ENCODE measurements around the gene ZNF107.
"Not testable (repeated sequence)": the region's sequence is repeated elsewhere in the genome, so short reads cannot be mapped to it uniquely, and the experiment has no call there.

ZNF107 gene

DNA sequence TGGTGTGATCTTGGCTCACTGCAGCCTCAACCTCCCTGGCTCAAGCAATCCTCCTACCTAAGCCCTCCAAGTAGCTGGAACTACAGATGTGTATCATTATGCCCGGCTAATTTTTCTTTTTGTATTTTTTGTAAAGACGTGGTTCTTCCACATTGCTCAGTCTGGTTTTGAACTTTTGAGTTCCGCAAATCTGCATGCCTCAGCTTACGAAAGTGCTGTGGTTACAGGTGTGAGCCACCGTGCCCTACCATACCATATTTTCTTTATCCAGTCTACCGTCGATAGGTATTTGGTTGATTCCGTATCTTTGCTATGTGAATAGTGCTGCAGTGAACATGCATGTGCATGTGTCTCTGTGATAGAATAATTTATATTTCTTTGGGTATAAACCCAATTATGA is 6.5 kb downstream of the ZNF107 start:
- H3K9me3 ChIP-seq (ENCODE audit: control insufficient read depth, low read length) = no peaks in the 10 kb centered on the region
- 95 to 98% methylated on average over 8 of the region's 8 CpGs for WGBS, 2 experiments
- H3K4me3 ChIP-seq (ENCODE audit: insufficient read depth, low read depth, low read length) = no peak overlapping the region
- no peaks in the 10 kb centered on the region for H3K27me3 ChIP-seq (ENCODE audit: control insufficient read depth, insufficient read depth, low read length, poor library complexity, severe bottlenecking)
- no peaks in the 10 kb centered on the region for H3K4me1 ChIP-seq (ENCODE audit: control insufficient read depth, insufficient read depth, low read length)
- no peak overlapping the region for H3K27ac ChIP-seq (ENCODE audit: insufficient read depth, low read depth, low read length, poor library complexity, severe bottlenecking)
- peaks cover 7% of the 10 kb centered on the region for H3K36me3 ChIP-seq (ENCODE audit: control insufficient read depth, insufficient read depth, low read length)

DNA sequence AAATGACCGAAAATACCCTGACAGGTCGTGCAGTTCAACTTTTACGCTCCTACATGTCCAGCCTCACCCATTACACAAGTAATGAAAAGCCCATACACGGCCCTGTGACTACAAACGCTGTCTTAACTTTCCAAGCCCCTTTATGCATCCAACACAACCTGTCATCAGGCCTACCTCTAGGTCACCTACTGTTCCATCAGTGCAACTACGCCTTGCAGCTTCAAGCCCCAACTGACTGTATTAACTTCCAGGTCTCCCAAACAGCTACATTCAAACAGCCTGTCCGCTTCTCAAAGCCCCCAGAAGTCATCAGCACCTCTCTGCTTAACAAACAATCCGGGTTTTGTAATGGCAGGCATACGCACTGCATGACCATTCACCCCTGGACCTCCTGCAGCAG is 19.2 kb downstream of the ZNF107 start:
- 91 to 93% methylated on average over 9 of the region's 9 CpGs for WGBS, 2 experiments
- H3K9me3 ChIP-seq (ENCODE audit: control insufficient read depth, low read length) = no peaks in the 10 kb centered on the region
- H3K27me3 ChIP-seq (ENCODE audit: control insufficient read depth, insufficient read depth, low read length, poor library complexity, severe bottlenecking) = no peaks in the 10 kb centered on the region

DNA sequence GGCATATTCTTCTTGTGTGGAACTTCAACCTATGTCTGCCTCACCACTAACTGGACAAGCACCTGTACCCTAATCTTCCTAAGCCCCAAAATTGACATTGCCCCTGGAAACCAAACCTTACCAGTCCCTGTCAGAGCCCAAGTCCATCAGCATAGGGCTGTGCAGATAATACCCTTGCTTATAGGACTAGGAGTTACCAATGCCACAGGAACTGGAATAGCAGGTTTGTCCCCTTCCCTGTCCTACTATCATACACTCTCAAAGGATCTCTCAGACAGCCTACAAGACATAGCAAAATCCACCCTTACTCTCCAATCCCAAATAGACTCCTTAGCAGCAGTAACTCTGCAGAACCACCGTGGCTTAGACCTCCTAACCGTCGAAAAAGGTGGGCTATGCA is 19.8 kb downstream of the ZNF107 start:
- Histone ChIP-seq H3K4me1 (ENCODE audit: control insufficient read depth, insufficient read depth, low read length) (no peaks in the 10 kb centered on the region), H3K27me3 (ENCODE audit: control insufficient read depth, insufficient read depth, low read length, poor library complexity, severe bottlenecking) (no peaks in the 10 kb centered on the region), H3K4me3 (ENCODE audit: insufficient read depth, low read depth, low read length) (no peak overlapping the region), H3K9me3 (ENCODE audit: control insufficient read depth, low read length) (no peaks in the 10 kb centered on the region), H3K27ac (ENCODE audit: insufficient read depth, low read depth, low read length, poor library complexity, severe bottlenecking) (no peak overlapping the region), H3K36me3 (ENCODE audit: control insufficient read depth, insufficient read depth, low read length) (peaks cover 29% of the 10 kb centered on the region)
- WGBS, 2 experiments = 61 to 62% methylated on average over 3 of the region's 3 CpGs

More for the DNA sequence above, 19.2 kb downstream of the ZNF107 start:
- Histone ChIP-seq H3K4me1 (ENCODE audit: control insufficient read depth, insufficient read depth, low read length) (no peaks in the 10 kb centered on the region), H3K36me3 (ENCODE audit: control insufficient read depth, insufficient read depth, low read length) (peaks cover 27% of the 10 kb centered on the region), H3K27ac (ENCODE audit: insufficient read depth, low read depth, low read length, poor library complexity, severe bottlenecking) (no peak overlapping the region), H3K4me3 (ENCODE audit: insufficient read depth, low read depth, low read length) (no peak overlapping the region)

DNA sequence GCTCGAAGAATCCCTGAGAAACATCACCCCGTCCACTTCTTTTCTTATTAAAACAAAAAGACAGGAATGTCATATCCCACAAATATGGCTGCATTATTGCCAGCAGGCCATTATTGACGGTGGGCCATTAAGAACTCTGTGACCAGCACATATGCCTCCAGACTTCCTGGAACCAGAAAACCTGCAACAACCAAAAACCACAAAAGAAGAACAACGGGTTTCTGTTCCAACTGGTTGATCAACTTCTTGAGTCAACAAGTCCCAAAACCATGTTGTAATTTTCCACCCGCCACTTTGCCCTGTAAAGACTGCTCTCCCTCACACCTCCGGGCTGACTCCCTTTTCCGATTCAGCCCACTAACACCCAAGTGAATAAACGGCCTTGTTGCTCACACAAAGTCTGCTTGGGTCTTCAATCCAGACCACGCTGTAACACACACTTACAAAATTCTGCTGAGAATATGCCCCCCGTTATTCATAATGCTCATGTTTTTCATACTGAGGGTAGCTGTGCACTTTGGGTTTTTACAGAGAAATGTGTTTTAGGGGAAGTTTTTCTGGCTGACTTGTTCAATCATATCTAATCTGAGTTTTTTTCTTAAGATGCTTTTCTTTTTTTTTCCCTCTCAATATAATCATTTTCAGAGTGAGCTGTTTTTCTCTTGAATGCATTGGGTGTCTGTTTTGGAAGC is 20.7 kb downstream of the ZNF107 start:
- WGBS, 2 experiments = 93 to 95% methylated on average over 10 of the region's 10 CpGs
- Histone ChIP-seq H3K27ac (ENCODE audit: insufficient read depth, low read depth, low read length, poor library complexity, severe bottlenecking) (no peak overlapping the region), H3K36me3 (ENCODE audit: control insufficient read depth, insufficient read depth, low read length) (peaks cover 31% of the 10 kb centered on the region), H3K4me1 (ENCODE audit: control insufficient read depth, insufficient read depth, low read length) (no peaks in the 10 kb centered on the region), H3K4me3 (ENCODE audit: insufficient read depth, low read depth, low read length) (no peak overlapping the region), H3K27me3 (ENCODE audit: control insufficient read depth, insufficient read depth, low read length, poor library complexity, severe bottlenecking) (no peaks in the 10 kb centered on the region), H3K9me3 (ENCODE audit: control insufficient read depth, low read length) (no peaks in the 10 kb centered on the region)

DNA sequence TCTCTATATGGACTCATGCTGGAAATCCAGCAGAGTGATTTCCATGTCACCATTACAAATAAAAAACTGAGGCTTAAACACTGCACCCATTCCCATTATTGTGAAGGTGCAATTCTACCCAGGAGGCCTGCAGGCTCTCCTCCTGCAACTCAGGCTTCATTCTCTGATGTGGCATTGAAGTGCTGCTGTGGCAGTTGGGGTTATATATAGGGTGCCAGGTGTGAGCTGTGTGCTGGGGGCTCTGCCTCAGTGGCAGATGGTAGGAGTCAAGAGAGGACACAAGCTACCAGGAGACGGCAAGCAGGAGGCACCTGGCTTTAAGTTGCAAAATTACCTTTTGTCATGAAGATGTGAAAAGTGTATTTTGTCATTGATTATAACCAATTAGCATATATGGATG is 21.3 kb downstream of the ZNF107 start:
- Histone ChIP-seq H3K36me3 (ENCODE audit: control insufficient read depth, insufficient read depth, low read length) (peaks cover 37% of the 10 kb centered on the region), H3K9me3 (ENCODE audit: control insufficient read depth, low read length) (no peaks in the 10 kb centered on the region)
- 92 to 100% methylated on average over 1 of the region's 1 CpG for WGBS, 2 experiments

DNA sequence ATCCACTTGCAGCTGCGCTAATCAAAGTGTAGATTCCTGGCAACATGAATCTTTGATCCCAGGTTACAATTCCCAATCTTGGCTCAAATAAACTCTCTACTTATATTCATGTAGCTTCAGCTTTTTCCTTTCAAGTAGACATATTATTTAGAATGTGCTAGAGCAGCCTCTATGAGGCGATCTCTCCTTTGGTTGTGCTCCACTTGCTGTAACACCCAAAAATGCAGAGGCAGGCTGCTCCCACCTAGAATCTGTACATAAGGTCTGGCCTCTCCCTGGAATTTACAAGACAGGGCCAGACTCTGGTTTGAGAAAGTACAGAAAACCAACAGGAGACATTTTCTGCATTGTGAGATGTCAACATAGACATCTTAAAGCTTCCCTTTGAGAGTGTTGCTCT is 23.1 kb downstream of the ZNF107 start:
- H3K27ac ChIP-seq (ENCODE audit: insufficient read depth, low read depth, low read length, poor library complexity, severe bottlenecking) = no peak overlapping the region

More for the DNA sequence above, 21.3 kb downstream of the ZNF107 start:
- no peaks in the 10 kb centered on the region for H3K4me1 ChIP-seq (ENCODE audit: control insufficient read depth, insufficient read depth, low read length)
- H3K27ac ChIP-seq (ENCODE audit: insufficient read depth, low read depth, low read length, poor library complexity, severe bottlenecking) = no peak overlapping the region
- H3K27me3 ChIP-seq (ENCODE audit: control insufficient read depth, insufficient read depth, low read length, poor library complexity, severe bottlenecking) = no peaks in the 10 kb centered on the region
- H3K4me3 ChIP-seq (ENCODE audit: insufficient read depth, low read depth, low read length) = no peak overlapping the region

DNA sequence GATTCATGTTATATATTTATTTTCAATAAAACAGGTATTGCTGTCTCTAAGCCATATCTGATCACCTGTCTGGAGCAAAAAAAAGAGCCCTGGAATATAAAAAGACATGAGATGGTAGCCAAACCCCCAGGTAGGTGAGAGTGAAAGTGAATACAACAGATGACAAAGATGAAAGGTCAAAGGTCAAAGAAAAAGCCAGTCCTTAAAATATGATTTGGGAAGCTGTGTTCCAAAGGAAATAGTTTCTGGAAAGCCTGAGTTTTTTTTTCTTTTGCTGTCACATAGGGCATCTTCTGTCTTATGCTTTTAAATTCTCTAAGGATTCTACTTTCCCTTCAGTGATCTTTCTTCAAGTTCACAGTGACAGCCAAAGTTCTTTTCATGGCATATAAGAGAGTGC is 25.9 kb downstream of the ZNF107 start:
- Histone ChIP-seq H3K27me3 (ENCODE audit: control insufficient read depth, insufficient read depth, low read length, poor library complexity, severe bottlenecking) (no peaks in the 10 kb centered on the region), H3K27ac (ENCODE audit: insufficient read depth, low read depth, low read length, poor library complexity, severe bottlenecking) (no peak overlapping the region), H3K4me3 (ENCODE audit: insufficient read depth, low read depth, low read length) (no peak overlapping the region), H3K4me1 (ENCODE audit: control insufficient read depth, insufficient read depth, low read length) (no peaks in the 10 kb centered on the region), H3K9me3 (ENCODE audit: control insufficient read depth, low read length) (no peaks in the 10 kb centered on the region), H3K36me3 (ENCODE audit: control insufficient read depth, insufficient read depth, low read length) (peaks cover 32% of the 10 kb centered on the region)

More for the DNA sequence above, 23.1 kb downstream of the ZNF107 start:
- Histone ChIP-seq H3K27me3 (ENCODE audit: control insufficient read depth, insufficient read depth, low read length, poor library complexity, severe bottlenecking) (no peaks in the 10 kb centered on the region), H3K9me3 (ENCODE audit: control insufficient read depth, low read length) (no peaks in the 10 kb centered on the region), H3K4me3 (ENCODE audit: insufficient read depth, low read depth, low read length) (no peak overlapping the region), H3K4me1 (ENCODE audit: control insufficient read depth, insufficient read depth, low read length) (no peaks in the 10 kb centered on the region), H3K36me3 (ENCODE audit: control insufficient read depth, insufficient read depth, low read length) (peaks cover 36% of the 10 kb centered on the region)
- WGBS, 2 experiments = 95 to 96% methylated on average over 2 of the region's 2 CpGs

DNA sequence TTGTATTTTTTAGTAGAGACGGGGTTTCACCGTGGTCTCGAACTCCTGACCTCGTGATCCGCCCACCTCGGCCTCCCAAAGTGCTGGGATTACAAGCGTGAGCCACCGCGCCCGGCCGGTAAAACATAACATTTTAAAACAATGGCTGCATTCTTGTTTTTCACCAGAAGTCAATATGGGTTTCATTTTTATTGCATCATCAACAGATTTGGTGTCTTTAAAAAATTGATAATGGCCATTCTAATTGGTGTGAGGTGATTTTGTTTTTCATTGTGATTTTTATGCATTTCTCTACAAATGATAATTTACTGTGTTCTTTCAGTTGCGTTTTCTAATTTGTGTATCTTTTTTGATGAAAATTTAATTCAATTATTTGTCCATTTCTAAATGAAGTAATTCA is 31.9 kb downstream of the ZNF107 start:
- WGBS, 2 experiments = 96% methylated on average over 11 of the region's 12 CpGs
- H3K4me1 ChIP-seq (ENCODE audit: control insufficient read depth, insufficient read depth, low read length); H3K4me3 ChIP-seq (ENCODE audit: insufficient read depth, low read depth, low read length); H3K9me3 ChIP-seq (ENCODE audit: control insufficient read depth, low read length); H3K27me3 ChIP-seq (ENCODE audit: control insufficient read depth, insufficient read depth, low read length, poor library complexity, severe bottlenecking); H3K27ac ChIP-seq (ENCODE audit: insufficient read depth, low read depth, low read length, poor library complexity, severe bottlenecking): not testable (repeated sequence)
- H3K36me3 ChIP-seq (ENCODE audit: control insufficient read depth, insufficient read depth, low read length) = peaks cover 31% of the 10 kb centered on the region

DNA sequence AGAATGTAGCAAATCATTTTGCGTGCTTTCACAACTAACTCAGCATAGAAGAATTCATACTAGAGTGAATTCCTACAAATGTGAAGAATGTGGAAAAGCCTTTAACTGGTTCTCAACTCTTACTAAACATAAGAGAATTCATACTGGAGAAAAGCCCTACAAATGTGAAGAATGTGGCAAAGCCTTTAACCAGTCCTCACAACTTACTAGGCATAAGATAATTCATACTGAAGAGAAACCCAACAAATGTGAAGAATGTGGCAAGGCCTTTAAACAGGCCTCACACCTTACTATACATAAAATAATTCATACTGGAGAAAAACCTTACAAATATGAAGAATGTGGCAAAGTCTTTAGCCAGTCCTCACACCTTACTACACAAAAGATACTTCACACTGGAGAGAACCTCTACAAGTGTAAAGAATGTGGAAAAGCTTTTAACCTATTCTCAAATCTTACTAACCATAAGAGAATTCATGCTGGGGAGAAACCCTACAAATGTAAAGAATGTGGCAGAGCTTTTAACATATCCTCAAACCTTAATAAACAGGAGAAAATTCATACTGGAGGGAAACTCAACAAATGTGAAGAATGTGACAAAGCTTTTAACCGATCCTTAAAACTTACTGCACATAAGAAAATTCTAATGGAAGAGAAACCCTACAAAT is 40.8 kb downstream of the ZNF107 start:
- 95% methylated on average over 2 of the region's 2 CpGs; no CpG with 5 or more reads in 1 of the 2 experiments for WGBS, 2 experiments
- Histone ChIP-seq H3K4me3 (ENCODE audit: insufficient read depth, low read depth, low read length) (no peak overlapping the region), H3K27ac (ENCODE audit: insufficient read depth, low read depth, low read length, poor library complexity, severe bottlenecking) (no peak overlapping the region), H3K36me3 (ENCODE audit: control insufficient read depth, insufficient read depth, low read length) (peaks cover 28% of the 10 kb centered on the region), H3K9me3 (ENCODE audit: control insufficient read depth, low read length) (peaks cover 27% of the 10 kb centered on the region), H3K4me1 (ENCODE audit: control insufficient read depth, insufficient read depth, low read length) (no peaks in the 10 kb centered on the region), H3K27me3 (ENCODE audit: control insufficient read depth, insufficient read depth, low read length, poor library complexity, severe bottlenecking) (no peaks in the 10 kb centered on the region)

DNA sequence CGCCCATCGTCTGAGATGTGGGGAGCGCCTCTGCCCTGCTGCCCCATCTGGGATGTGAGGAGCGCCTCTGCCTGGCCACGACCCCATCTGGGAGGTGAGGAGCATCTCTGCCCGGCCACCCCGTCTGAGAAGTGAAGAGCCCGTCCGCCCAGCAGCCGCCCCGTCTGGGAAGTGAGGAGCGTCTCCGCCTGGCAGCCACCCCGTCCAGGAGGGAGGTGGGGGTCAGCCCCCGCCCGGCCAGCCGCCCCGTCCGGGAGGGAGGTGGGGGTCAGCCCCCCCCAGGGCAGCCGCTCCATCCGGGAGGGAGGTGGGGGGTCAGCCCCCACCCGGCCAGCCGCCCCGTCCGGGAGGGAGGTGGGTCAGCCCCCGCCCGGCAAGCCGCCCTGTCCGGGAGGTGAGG is 52.0 kb downstream of the ZNF107 start:
- H3K36me3 ChIP-seq (ENCODE audit: control insufficient read depth, insufficient read depth, low read length); H3K4me1 ChIP-seq (ENCODE audit: control insufficient read depth, insufficient read depth, low read length); H3K27me3 ChIP-seq (ENCODE audit: control insufficient read depth, insufficient read depth, low read length, poor library complexity, severe bottlenecking); H3K4me3 ChIP-seq (ENCODE audit: insufficient read depth, low read depth, low read length); H3K9me3 ChIP-seq (ENCODE audit: control insufficient read depth, low read length); H3K27ac ChIP-seq (ENCODE audit: insufficient read depth, low read depth, low read length, poor library complexity, severe bottlenecking): not testable (repeated sequence)
- WGBS, 2 experiments = 95% methylated on average over 29 of the region's 29 CpGs
